Natural killer cell (primary cell): Measurements from ENCODE around the gene SRP68. TPM values are rescaled to one million over a fixed set of nuclear protein-coding genes. Genes with fewer than 3 reads are reported as not detected.

Source experiments
- ATAC-seq, 3 donors: fragments of 150-1000 bp in 2 of 3; fragments of 200-7000 bp in 1 of 3; cut with Tn5 transposase; 1 replicate in 1 of 3; 2 replicates in 2 of 3; pipeline ENCODE4 v1.10.0; 2021; ENCODE audit warnings: mild to moderate bottlenecking in 2 of 3, moderate library complexity in 2 of 3
- DNase-seq, 2 donors: peaks; one replicate each; pipeline versions ENCODE4 v3.0.0 to v3.0.0-alpha.2; 2013 to 2021; ENCODE audit warnings: mixed read lengths in 1 of 2
- H3K27ac ChIP-seq: one replicate; pipeline ENCODE4 v1.5.1; 2013; ENCODE audit warnings: mild to moderate bottlenecking, low read length
- H3K27me3 ChIP-seq: one replicate; pipeline ENCODE4 v1.6.1; 2013; ENCODE audit warnings: low read length; ENCODE audit not compliant: control insufficient read depth, insufficient read depth
- H3K36me3 ChIP-seq: one replicate; pipeline ENCODE4 v1.6.1; 2013; ENCODE audit warnings: low read length; ENCODE audit not compliant: control insufficient read depth, insufficient read depth
- H3K4me1 ChIP-seq: one replicate; pipeline ENCODE4 v1.6.1; 2013; ENCODE audit warnings: low read length; ENCODE audit not compliant: control insufficient read depth, insufficient read depth
- H3K4me3 ChIP-seq: one replicate; pipeline ENCODE4 v1.5.1; 2013; ENCODE audit warnings: low read length
- H3K9me3 ChIP-seq: one replicate; pipeline ENCODE4 v1.6.1; 2013; ENCODE audit warnings: low read length; ENCODE audit not compliant: control insufficient read depth, insufficient read depth
- H3K27ac Mint-ChIP-seq, 2 donors: one replicate each; pipeline ENCODE4 v1.8.0; 2022; ENCODE audit warnings: mild to moderate bottlenecking in 2 of 2, mixed read lengths in 2 of 2, moderate library complexity in 1 of 2
- H3K27me3 Mint-ChIP-seq, 2 donors: one replicate each; pipeline ENCODE4 v1.8.0; 2022; ENCODE audit warnings: low read depth in 2 of 2, mixed read lengths in 2 of 2
- H3K36me3 Mint-ChIP-seq: one replicate; pipeline ENCODE4 v1.8.0; 2022; ENCODE audit warnings: mixed read lengths
- H3K4me1 Mint-ChIP-seq, 2 donors: one replicate each; pipeline ENCODE4 v1.8.0; 2022; ENCODE audit warnings: mixed read lengths in 2 of 2
- H3K4me3 Mint-ChIP-seq: one replicate; pipeline ENCODE4 v1.8.0; 2022; ENCODE audit warnings: mild to moderate bottlenecking, moderate library complexity, mixed read lengths
- H3K9me3 Mint-ChIP-seq, 2 donors: one replicate each; pipeline ENCODE4 v1.8.0; 2022; ENCODE audit warnings: mixed read lengths in 2 of 2
- CTCF ChIP-seq: fragments of 200-600 bp; IDR thresholded peaks from one replicate; pipeline ENCODE4 v1.8.0; 2022; ENCODE audit warnings: antibody characterized with exemption
- WGBS: methylation state at CpG from one replicate; pipeline ENCODE4 v1.1.7; 2013; ENCODE audit warnings: missing lambda C conversion rate; ENCODE audit not compliant: insufficient coverage; 5-methylcytosine and 5-hydroxymethylcytosine counted together
- intact Hi-C: fragments of 100-400 bp; cut with micrococcal nuclease; formaldehyde crosslinking; loops from one replicate; pipeline ENCODE4 v1.14.2; 2022
- total RNA-seq, 4 donors: library from RNA; stranded (reverse); fragments of 120-200 nt in 1 of 4; gene quantifications; one replicate each; pipeline versions ENCODE4 v1.2.3 to v1.2.4, GENCODE V29; 2013 to 2022

Gene SRP68
- total RNA-seq, 3 donors from 2014 or later (not counting 1 experiment from before 2014, with no cell fraction given), result 57.8 to 74.4 (median 70.7) TPM

GRCh38 chr17:76097716-76098295 is 25.5 kb upstream of the SRP68 start:
- no peak for DNase-seq
- TF ChIP-seq CTCF, result no peak
- no peak overlapping the region for H3K27ac Mint-ChIP-seq
- no peak overlapping the region for H3K4me3 ChIP-seq
- H3K27me3 ChIP-seq, result no peaks in the 10 kb centered on the region
- H3K4me1 Mint-ChIP-seq, result peaks cover 9 to 18% of the 10 kb centered on the region in 2 donors
- no peaks in the 10 kb centered on the region for H3K9me3 ChIP-seq
- no peak overlapping the region for H3K4me3 Mint-ChIP-seq
- H3K9me3 Mint-ChIP-seq, result no peaks in the 10 kb centered on the region
- WGBS, result 98% methylated on average over 19 of the region's 19 CpGs
- intact Hi-C loops, result no loop called here
- H3K27me3 Mint-ChIP-seq, result no peaks in the 10 kb centered on the region
- no peak for ATAC-seq
- H3K27ac ChIP-seq, result no peak overlapping the region
- peaks cover 64% of the 10 kb centered on the region for H3K36me3 ChIP-seq
- peaks cover 7% of the 10 kb centered on the region for H3K36me3 Mint-ChIP-seq
- peaks cover 11% of the 10 kb centered on the region for H3K4me1 ChIP-seq

GRCh38 chr17:76095943-76096342 is 23.6 kb upstream of the SRP68 start:
- intact Hi-C loops, result no loop called here
- no peaks in the 10 kb centered on the region for H3K27me3 ChIP-seq
- 98% methylated on average over 13 of the region's 13 CpGs for WGBS
- Mint-ChIP-seq H3K27ac (no peak overlapping the region), H3K9me3 (no peaks in the 10 kb centered on the region), H3K36me3 (peaks cover 7% of the 10 kb centered on the region), H3K27me3 (no peaks in the 10 kb centered on the region), H3K4me3 (no peak overlapping the region), H3K4me1 (peaks cover 0 to 9% of the 10 kb centered on the region in 2 donors)
- ATAC-seq, result no peak
- DNase-seq, result no peak
- H3K4me1 ChIP-seq, result no peaks in the 10 kb centered on the region
- no peak overlapping the region for H3K27ac ChIP-seq
- H3K4me3 ChIP-seq, result no peak overlapping the region
- H3K36me3 ChIP-seq, result peaks cover 68% of the 10 kb centered on the region
- no peak for TF ChIP-seq CTCF
- no peaks in the 10 kb centered on the region for H3K9me3 ChIP-seq

GRCh38 chr17:76094046-76094445 is 21.7 kb upstream of the SRP68 start:
- intact Hi-C loops, result no loop called here
- H3K36me3 Mint-ChIP-seq, result no peaks in the 10 kb centered on the region
- H3K27me3 Mint-ChIP-seq, result no peaks in the 10 kb centered on the region
- no peak overlapping the region for H3K4me3 Mint-ChIP-seq
- Histone ChIP-seq H3K27ac (no peak overlapping the region), H3K4me1 (no peaks in the 10 kb centered on the region), H3K27me3 (no peaks in the 10 kb centered on the region), H3K36me3 (peaks cover 76% of the 10 kb centered on the region), H3K4me3 (no peak overlapping the region), H3K9me3 (no peaks in the 10 kb centered on the region)
- WGBS, result 96% methylated on average over 9 of the region's 11 CpGs
- no peaks in the 10 kb centered on the region for H3K9me3 Mint-ChIP-seq
- peaks cover 0 to 3% of the 10 kb centered on the region in 2 donors for H3K4me1 Mint-ChIP-seq
- H3K27ac Mint-ChIP-seq, result no peak overlapping the region
- ATAC-seq (no peak), DNase-seq (no peak)
- TF ChIP-seq CTCF, result no peak
